HG02884 (cell line): ENCODE results near the gene TMEM233.

Source experiments
- ATAC-seq: cut with Tn5 transposase; IDR thresholded peaks from one replicate; pipeline ENCODE4 v1.9.1; 2021; ENCODE audit warnings: mild to moderate bottlenecking, moderate library complexity; ENCODE audit not compliant: unreplicated experiment

TMEM233 gene

GRCh38 chr12:119679081-119679480, 85.5 kb downstream of the TMEM233 start:
- ATAC-seq = no peak

- no peak for ATAC-seq
These were observed 85.9 kb downstream of the TMEM233 start for GRCh38 chr12:119679490-119679889.

- no peak for ATAC-seq
These were observed 87.5 kb downstream of the TMEM233 start for GRCh38 chr12:119681111-119681510.

- peak; percentile 69 for ATAC-seq
These were observed 88.4 kb downstream of the TMEM233 start for GRCh38 chr12:119681728-119682638.

GRCh38 chr12:119682639-119683252, 89.2 kb downstream of the TMEM233 start:
- ATAC-seq = peak; percentile 49

GRCh38 chr12:119683413-119683812, 89.8 kb downstream of the TMEM233 start:
- no peak for ATAC-seq

GRCh38 chr12:119683816-119684215, 90.2 kb downstream of the TMEM233 start:
- ATAC-seq = no peak

GRCh38 chr12:119684711-119685369, 91.3 kb downstream of the TMEM233 start:
- no peak for ATAC-seq

GRCh38 chr12:119685375-119685774, 91.8 kb downstream of the TMEM233 start:
- ATAC-seq = no peak

- ATAC-seq = no peak
These were observed 92.8 kb downstream of the TMEM233 start for GRCh38 chr12:119686355-119686754.

- ATAC-seq = no peak
These were observed 93.2 kb downstream of the TMEM233 start for GRCh38 chr12:119686776-119687175.

GRCh38 chr12:119687406-119687805, 93.8 kb downstream of the TMEM233 start:
- ATAC-seq = no peak

- no peak for ATAC-seq
These were observed 94.3 kb downstream of the TMEM233 start for GRCh38 chr12:119687879-119688278.

GRCh38 chr12:119689935-119690500, 96.4 kb downstream of the TMEM233 start:
- ATAC-seq = no peak

GRCh38 chr12:119691202-119691810, 97.7 kb downstream of the TMEM233 start:
- no peak for ATAC-seq

GRCh38 chr12:119692410-119692809, 98.8 kb downstream of the TMEM233 start:
- no peak for ATAC-seq
